GM13977 (cell line): Measurements from ENCODE around the gene WFDC13.
"Not testable (repeated sequence)": the region's sequence is repeated elsewhere in the genome, so short reads cannot be mapped to it uniquely, and the experiment has no call there.

Source experiments
- DNase-seq: peaks from one replicate; pipeline ENCODE4 v3.0.0; 2012; ENCODE audit warnings: low spot score
- CTCF ChIP-seq: IDR thresholded peaks from 2 replicates; pipeline ENCODE4 v1.5.1; 2012; ENCODE audit warnings: mild to moderate bottlenecking, control low read depth; ENCODE audit not compliant: insufficient read depth; ENCODE audit errors: extremely low read depth, missing control alignments
- in situ Hi-C: fragments of 300-500 bp; cut with MboI; formaldehyde crosslinking; loops from one replicate; pipeline ENCODE4 v1.12.0; 2022; ENCODE audit warnings: low sequenced_read_pairs, low pct_unique_long_range_greater_than_20kb, mixed read lengths, inconsistent platforms; ENCODE audit not compliant: unreplicated experiment

WFDC13 gene

DNA sequence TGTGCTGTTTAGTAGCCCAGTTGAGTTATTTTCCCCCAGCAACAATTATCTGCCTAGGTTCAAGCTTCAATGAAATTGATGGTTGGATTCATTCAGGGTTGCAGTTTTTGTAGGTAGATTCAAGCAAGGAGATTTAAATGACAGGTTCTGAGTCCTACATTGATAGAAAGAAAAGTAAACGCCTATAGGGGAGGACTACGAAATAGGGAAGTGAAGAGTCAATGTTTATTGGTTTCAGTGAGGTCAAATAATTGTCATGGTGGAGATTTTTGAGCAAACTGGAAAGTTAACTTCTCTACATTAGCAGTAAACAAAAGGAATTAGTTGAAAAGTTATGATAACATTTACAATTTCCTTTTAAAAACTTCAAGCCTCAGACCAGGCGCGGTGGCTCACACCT lies 734 bp upstream of the WFDC13 start:
- no peak for TF ChIP-seq CTCF
- DNase-seq: peak; percentile 20
- in situ Hi-C loops: no loop called here

GRCh38 chr20:45704969-45705637 lies 3.3 kb downstream of the WFDC13 start, which contains the start of gene WFDC10B:
TSS of gene WFDC10B (minus strand) at chr20:45705019. CDS start at chr20:45685992, 19,027 bp downstream.
- no peak for DNase-seq
- in situ Hi-C loops: no loop called here
- no peak for TF ChIP-seq CTCF

DNA sequence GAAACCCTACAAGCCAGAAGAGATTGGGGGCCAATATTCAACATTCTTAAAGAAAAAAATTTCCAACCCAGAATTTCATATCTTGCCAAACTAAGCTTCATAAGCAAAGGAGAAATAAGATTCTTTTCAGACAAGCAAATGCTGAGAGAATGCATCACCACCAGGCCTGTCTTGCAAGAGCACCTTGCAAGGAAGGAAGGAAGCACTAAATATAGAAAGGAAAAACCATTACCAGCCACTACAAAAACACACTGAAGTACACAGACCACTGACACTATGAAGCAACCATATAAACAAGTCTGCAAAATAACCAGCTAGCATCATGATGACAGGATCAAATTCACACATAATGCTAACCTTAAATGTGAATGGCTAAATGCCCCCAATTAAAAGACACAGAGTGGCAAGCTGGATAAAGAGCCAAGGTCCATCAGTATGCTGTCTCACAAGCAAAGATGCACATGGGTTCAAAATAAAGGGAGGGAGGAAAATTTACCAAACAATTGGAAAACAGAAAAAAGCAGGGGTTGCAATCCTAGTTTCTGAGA lies 14.4 kb downstream of the WFDC13 start:
- in situ Hi-C loops: not testable (repeated sequence)

GRCh38 chr20:45722047-45722446 lies 20.2 kb downstream of the WFDC13 start, which contains the start of gene SPINT4:
TSS of gene SPINT4 (plus strand) at chr20:45722347. CDS start at chr20:45722368, 21 bp downstream.
- no peak for DNase-seq
- TF ChIP-seq CTCF: no peak
- in situ Hi-C loops: no loop called here

More for the DNA sequence above, 14.4 kb downstream of the WFDC13 start:
- not testable (repeated sequence) for DNase-seq

GRCh38 chr20:45725134-45725533 lies 23.3 kb downstream of the WFDC13 start:
- in situ Hi-C loops: no loop called here
- DNase-seq: no peak
- TF ChIP-seq CTCF: no peak

DNA sequence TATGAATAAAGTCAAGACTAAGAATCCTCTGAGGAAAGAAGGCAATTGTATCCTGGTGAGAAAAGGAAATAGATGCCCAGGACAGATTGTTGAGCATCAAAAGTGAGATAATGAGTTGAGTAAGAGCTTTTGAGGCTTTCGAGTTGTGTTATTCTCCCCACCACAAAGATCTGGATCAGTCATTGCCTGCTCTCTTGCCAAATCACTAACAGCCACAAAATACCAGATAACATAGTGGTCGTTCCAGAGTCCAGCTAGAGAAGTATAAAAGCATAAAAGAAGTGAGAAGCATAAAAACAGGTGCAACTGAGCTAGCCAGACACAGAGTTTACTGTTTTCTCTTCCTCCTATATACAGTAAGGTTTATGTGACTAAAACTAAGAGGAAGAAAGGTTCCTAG lies 25.2 kb downstream of the WFDC13 start:
- no peak for TF ChIP-seq CTCF
- DNase-seq: peak; percentile 12
- in situ Hi-C loops: no loop called here

- DNase-seq: no peak
- in situ Hi-C loops: no loop called here
- no peak for TF ChIP-seq CTCF
These were observed 30.4 kb downstream of the WFDC13 start for GRCh38 chr20:45732199-45732598.
